Left colon (tissue), 2 donors: ENCODE data around the gene PRG3. TPM values are rescaled to one million over a fixed set of nuclear protein-coding genes. Genes with fewer than 3 reads are reported as not detected.

ENCODE experiments used
- ATAC-seq: fragments of 200-7000 bp; cut with Tn5 transposase; one replicate; pipeline ENCODE4 v1.9.1; 2020; ENCODE audit warnings: mild to moderate bottlenecking, moderate library complexity
- DNase-seq, 2 donors: peaks; one replicate each; pipeline ENCODE4 v3.0.0-alpha.2; 2020
- intact Hi-C, 2 donors: fragments of 100-400 bp; cut with DNase I in 1 of 2; cut with micrococcal nuclease in 1 of 2; formaldehyde crosslinking; loops; one replicate each; pipeline versions ENCODE4 v1.11.2 to v1.14.0; 2022; cut with DNase I, micrococcal nuclease
- long read RNA-seq: library from polyadenylated mRNA; unstranded; transcript quantifications from one replicate; pipeline ENCODE4 v2.0.0, GENCODE V29; 2021
- total RNA-seq, 2 donors: library from RNA; stranded (reverse); fragmentation: NEBNext Ultra II Directional; extraction: Animal tissue kit (Norgen Biotek cat#: 25700); gene quantifications; one replicate each; pipeline ENCODE4 v1.2.1, GENCODE V29; 2021
- donor health status: DM: no; HTN: no; CAD: no.
- donor health status: DM: yes; HTN: yes; CAD: no.

Gene PRG3, protein sequence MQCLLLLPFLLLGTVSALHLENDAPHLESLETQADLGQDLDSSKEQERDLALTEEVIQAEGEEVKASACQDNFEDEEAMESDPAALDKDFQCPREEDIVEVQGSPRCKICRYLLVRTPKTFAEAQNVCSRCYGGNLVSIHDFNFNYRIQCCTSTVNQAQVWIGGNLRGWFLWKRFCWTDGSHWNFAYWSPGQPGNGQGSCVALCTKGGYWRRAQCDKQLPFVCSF
- not detected for total RNA-seq
- long read RNA-seq, result 0 reads

DNA sequence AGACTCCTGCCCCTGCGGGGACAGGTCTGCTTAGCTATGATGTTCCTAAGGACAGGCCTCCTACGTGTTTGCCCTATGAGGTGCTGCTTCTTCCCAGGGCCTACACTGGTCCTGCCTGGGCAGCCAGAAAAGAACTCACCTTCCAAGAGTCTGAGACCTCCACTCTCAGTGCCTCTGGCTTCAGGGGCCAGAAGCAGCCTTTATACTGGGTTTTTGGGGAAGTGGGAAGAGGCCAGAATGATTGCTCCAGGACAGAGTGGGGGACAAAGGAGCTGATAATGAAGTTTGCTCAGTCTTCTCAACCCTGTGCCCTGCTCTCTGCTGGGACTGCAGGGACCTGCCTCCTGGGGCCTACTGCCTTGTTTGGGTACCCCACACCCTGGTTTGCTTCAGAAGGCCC, at the start of gene PRG3:
Gene PRG3 (minus strand): TSS at position 176 of the 400 bp plus-strand sequence. CDS start 442 bp downstream, outside the sequence.
- intact Hi-C loops, result no loop called here

DNA sequence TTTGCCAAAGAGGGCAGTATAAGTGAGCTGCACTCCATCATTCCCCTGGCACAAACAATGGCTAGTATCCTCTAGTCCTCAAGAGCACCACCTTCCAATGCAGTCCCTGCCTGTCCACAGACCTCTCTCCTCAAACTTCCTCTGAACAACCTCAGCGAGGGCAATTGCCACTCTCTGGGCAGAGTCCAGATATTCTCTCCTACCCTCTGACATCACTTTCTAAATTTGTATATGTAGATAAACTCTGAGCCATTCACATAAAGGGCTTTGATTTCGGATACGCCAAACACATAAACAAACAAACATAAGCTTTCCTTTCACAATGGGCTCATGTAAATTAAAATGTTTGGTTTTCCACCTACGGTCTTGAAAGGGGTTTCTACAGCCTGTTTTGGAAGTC, 49.0 kb upstream of the PRG3 start:
- ATAC-seq (peak; percentile 56), DNase-seq (no peak)
- intact Hi-C loops, result no loop called here

More for the DNA sequence above, at the start of gene PRG3:
- no peak for ATAC-seq
- DNase-seq, result no peak

DNA sequence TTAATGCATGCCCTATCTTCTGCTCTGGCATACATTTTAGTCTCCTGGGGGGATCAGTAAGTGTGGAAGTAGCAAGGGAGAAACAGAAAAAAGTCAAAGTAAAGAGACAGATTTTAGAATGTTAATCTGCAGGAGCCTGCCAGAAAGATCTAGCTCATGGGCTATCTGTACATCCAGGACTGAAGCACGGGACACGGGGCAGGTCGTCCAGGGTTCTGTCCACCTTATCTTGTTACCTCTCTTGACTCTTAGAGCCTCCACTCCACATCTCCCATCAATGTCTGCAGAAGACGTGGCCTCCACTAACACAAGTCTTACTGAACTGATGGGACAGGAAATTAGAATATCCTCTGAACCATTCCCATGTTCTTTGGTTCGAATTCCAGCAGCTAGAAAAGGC, 47.7 kb upstream of the PRG3 start:
- intact Hi-C loops, result no loop called here
- no peak for DNase-seq
- no peak for ATAC-seq

DNA sequence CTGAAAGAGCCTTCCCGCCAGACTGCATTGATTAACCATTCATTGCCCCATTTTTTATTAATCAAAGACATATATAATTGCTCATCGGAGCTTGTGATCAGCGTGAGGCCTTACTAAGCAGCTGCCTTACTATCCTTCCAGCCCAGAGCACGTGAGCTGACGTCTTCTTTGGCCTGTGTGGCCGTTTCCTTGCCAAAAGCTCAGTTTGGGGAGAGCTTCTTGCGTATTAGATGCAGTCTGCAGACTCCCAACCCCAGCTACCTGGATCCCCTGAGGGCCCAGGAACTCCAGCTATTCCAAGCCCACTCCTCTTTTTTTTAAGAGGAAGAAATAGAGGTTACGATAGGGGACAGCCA, 46.8 kb upstream of the PRG3 start:
- peak; percentile 35 to 55 for DNase-seq
- no peak for ATAC-seq
- intact Hi-C loops, result no loop called here

DNA sequence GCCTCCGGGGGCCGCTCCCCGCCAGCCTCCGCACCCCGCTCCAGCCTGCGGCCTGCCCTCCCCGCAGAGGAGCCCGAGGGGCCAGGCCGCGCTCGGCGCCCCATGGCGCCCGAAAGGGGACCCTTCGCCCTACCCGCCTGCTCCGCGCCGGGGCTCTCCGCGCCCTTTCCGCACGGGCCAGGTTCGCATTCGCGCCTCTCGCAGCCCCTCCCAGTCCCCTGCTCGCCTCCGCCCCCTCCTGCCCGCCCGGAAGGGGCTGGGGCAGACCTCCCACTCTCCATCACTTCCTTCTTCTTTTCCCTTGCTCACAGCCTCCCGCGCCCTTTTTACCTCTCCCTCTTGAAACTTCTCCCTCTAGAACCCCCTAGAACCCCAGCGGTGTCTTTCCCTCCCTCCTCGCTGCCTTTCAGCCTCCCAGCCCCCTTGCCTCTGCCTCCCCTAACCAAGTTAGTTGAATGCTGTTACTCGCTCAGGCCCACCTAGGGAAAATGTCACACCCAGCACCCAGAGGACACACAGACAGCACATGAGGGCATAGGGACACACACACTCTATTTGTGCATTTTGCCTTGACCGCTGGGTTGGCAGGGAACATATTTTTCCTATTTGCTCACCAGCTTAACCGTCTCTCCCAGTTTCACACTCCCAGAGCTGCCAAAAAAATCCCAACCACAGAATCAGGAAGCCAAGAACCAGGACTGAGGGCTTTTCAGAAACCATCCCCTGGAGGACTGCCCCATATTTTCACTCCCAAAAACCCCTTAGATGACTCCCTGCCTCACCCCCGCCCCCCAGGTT, 46.2 kb upstream of the PRG3 start, which contains the start of gene SLC43A3:
Gene SLC43A3 (minus strand): TSS at position 193 of the 798 bp plus-strand sequence. CDS start 949 bp downstream, outside the sequence.
- DNase-seq (peak; percentile 62 to 65), ATAC-seq (peak; percentile 57)
- intact Hi-C loops, result no loop called here

DNA sequence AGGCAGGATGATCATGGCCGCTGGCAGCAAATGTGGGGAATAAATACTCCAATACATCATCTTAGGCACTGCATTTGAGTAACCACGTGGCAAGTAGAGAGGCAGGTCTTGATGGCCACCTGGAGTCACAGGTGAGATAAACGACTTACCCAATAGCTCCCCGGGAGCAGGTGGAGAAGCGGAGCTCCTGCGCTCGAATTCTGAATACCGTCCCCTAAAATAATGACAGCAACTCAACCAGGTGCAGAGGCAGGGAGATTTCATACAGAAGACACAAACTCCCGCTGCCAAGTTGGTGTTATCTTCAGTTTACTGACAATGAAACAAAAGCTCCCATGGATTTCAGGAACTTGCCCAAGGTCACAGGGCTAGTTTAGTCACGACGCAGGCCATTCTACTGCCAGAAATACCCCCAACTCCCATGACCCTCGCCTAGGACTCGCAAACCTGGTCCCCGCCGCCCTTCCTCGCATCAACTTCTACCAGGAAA, 45.5 kb upstream of the PRG3 start:
- no peak for ATAC-seq
- intact Hi-C loops, result no loop called here
- no peak for DNase-seq

DNA sequence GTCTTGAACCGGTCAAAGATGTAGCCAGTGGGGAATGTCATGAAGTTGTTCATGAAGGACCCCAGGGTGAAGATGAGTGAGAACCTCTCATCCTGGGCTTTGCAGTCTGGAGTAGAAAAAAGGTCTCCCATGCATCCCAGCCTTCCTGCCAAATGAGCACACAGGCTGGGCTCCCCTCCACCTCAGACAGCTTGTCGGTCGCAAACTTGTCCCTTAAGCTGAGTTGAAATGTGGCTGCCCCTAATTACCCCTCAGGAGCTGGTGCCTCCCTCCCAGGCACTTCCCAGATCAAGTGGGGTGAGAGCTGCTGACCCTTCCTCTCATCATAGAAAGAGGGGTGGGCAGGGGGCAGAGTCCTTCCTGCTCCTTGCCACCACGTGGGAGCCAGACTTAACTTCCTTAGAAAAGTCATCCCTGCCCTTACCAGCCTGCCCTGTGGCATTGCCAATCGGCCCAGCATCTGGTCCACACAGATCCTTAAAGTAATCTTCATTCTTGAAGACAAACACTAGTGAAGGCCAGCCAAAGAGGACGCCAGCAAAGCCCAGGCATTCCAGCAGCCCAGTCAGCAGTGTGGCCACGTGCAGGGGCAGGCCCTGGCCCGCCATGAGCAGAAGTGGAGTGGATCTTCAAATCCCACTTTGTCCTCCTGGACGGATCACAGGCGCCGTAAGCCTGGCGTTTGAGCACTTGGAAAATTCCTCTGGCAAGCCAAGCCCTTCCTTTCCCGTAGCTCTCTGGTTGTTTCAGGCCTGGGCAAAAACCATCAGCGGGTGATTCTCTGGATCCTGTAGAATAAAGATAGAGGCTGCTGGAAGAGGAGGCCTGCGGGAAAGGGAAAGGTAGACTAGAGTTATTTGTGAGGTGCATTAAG, 44.9 kb upstream of the PRG3 start:
- intact Hi-C loops, result no loop called here
- ATAC-seq (no peak), DNase-seq (peak; percentile 39 to 60)

DNA sequence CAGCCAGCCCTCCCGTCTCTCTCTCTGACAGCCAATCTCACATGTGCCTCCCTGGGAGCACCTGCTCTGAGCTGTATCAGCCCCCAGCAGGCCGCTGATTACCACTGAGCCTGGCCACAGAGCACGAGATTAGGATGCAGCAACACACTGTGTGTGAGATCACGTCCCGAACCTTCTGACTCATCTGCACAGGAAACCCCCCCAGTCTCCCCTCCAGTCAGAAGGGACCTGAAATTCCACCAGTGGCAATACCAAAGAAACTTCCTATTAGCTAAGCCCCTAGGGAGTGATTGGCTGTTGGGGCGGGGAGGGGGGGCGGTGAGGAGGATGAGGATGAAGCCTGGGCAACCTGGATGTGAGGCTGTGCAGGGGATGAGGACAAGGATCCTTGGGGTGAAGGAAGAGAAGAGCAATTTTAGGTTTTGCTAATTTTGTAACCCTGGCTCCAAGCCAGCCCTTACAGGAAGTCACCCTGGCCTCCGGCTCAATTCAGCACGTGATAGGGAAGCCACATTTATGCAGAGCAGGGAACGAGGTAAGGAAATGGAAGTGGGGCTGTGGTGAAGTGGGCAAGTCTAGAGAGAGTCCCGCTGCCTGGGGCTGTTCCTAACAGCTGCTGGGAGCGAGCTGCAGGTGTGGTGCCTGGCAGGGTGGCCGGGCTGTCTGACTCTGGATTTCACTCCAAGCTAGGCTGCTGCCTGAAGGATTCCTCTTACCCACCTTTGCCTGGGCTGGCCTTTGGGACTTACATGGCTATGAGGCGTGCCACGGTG, 44.0 kb upstream of the PRG3 start:
- DNase-seq (peak; percentile 38 to 74), ATAC-seq (peak; percentile 56)
- intact Hi-C loops, result no loop called here

DNA sequence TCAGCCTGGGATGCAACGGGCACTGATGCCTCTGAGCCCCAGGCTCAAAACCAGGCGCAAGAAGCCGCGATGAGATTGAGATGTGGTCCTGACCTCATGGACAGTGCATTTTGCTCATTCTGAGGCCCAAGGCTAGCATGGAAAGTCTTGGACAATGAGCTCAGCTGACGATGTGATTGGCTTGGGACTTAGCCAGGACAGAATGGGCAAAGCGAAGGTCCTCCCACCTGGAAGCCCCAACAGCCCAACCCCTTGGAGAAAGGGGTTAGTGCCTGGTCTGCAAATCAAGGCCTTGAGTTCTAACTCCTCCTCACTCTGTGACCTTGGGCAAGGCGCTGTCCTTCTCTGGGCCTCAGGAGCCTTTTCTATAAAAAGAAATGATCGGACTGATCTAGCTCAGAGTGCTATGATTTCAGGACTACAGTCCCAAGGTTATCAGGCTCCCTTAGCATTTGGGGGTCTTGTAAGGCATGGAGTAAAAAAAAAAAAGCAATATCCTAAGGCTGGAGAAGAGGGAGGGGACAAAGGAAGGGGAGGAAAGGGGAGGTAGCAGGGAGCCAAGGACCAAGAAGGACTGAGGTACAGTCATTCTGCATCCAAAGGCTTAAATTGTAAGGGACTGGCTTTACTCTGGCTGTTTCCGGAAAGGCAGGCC, 43.3 kb upstream of the PRG3 start:
- ATAC-seq (no peak), DNase-seq (no peak)
- intact Hi-C loops, result no loop called here

DNA sequence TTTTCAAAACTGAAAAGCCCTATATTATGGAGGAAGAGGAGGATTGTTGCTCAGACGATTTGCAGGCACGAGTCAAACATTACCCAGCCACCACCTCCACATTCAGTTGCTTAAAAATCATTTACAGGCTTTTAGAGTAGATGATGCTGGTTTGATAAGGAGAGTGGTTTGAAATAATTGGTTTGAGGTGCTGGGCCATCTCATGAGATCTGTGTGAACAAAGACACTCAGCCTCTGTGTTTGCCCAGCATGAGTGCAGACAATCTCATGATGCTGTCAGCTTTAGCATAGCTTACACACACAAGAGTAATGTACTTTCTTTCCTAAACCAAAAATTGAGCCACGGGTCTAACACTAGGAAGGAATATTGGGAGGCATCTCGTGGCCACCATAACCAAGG, 41.7 kb upstream of the PRG3 start:
- intact Hi-C loops, result no loop called here
- DNase-seq (no peak), ATAC-seq (no peak)

DNA sequence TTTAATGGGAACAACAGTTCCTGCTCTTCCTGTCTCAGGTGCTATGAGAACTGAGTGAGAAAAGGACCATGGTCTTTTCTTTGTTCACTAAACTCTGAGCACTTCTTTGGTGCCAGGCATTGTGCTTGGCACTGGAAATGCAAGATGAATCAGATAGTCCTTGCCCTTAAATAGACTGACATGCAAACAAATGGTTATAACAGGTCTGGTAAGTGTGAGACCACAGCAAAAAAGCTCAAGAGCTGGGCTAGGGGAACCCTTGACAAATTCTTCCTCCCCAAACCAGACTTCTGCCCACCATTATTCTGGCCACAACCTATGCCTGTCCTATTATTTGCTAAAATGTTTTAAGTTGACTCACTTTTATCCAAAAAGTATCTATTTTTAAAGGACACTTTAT, 40.9 kb upstream of the PRG3 start:
- ATAC-seq, result no peak
- intact Hi-C loops, result no loop called here
- no peak for DNase-seq

DNA sequence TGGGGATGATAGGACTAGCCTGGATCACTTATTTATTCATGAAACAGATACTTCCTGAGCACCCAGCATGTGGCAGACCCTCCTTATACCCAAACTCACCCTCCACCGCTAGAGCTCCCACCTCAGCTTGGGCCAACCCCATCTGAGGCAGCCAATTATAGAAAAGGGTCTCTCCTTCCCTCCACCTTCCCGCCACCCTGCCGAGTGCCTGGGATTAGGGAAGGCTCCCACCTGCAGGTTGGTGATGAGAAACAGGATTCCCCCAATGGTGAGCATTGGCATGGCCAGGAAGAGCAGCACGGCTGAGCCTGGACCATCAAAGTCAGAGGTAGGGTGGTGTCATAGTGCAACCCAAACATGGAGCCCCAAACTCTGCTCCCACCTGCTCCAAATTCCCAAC, 40.1 kb upstream of the PRG3 start:
- DNase-seq (no peak), ATAC-seq (no peak)
- intact Hi-C loops, result no loop called here

DNA sequence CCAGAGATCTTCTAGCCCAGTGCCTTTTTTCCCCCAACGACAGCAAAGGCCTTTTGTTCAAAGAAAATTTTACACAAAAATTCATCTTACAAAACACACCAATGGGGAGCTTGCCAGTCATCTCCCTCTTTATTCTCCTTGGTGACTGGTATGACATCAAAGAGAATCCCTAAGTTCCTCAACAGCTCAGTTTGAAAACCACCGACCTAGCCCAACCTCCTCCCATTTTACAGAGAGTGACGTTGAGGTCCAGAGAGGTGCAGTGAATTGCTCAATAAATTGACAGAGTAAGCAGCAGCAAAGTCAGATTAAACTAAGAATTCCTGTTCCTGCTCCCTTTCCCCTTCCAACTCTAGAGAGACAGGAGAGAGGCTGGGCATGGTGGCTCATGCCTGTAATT, 38.2 kb upstream of the PRG3 start:
- no peak for DNase-seq
- intact Hi-C loops, result no loop called here
- ATAC-seq, result no peak

DNA sequence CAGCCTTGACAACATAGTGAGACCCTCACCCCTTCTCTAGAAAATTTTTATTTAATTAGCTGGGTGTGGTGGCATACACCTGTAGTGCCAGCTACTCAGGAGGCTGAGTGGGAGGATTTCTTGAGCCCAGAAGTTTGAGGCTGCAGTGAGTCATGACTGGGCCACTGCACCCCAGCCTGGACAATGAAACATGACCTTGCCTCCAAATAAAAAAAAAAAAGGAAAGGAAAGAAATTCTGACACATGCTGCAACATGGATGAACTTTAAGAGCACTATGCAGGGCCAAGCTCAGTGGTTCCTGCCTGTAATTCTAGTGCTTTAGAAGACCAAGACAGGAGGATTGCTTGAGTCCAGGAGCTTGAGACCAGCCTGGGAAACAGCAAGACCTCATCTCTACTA, 37.2 kb upstream of the PRG3 start:
- ATAC-seq (no peak), DNase-seq (no peak)
- intact Hi-C loops, result no loop called here

DNA sequence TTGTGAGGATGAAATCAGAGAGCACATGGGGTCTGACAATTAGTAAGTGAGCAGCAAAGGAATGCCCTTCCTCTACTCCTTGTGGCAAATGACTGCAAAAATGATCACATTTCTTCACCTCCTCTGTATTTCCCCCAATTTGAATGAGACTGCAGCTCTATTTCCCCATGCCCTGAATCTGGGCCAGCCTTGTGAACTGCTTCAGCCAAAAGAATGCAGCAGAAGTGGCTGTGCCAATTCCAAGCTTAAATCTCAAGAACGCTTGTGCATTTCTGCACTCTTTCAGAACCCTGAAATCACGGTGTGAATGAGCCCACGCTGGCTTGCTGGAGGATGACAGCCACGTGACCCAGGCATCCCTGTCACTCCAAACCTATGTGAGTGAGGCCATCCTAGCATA, 36.1 kb upstream of the PRG3 start:
- ATAC-seq (no peak), DNase-seq (no peak)
- intact Hi-C loops, result no loop called here

DNA sequence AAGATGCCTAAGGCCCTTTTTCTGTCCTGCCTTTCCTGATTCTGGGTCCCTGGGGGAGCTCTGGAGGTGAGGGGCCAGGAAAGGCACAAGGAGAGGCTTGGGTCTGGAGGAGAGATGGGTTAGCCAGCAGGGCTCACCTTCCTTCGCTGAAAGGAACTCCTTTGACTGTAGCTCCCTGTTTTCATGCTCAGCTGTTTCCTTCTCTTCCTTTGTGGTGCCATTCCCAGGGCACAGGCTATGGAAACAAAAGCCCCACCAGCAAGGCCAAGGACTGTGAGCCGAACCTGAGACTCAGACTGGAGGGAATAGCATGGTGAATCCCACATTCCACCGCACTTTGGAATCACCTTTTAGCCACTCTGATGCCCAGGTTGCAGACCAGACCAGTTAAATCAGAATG, 35.5 kb upstream of the PRG3 start:
- DNase-seq (no peak), ATAC-seq (no peak)
- intact Hi-C loops, result no loop called here

DNA sequence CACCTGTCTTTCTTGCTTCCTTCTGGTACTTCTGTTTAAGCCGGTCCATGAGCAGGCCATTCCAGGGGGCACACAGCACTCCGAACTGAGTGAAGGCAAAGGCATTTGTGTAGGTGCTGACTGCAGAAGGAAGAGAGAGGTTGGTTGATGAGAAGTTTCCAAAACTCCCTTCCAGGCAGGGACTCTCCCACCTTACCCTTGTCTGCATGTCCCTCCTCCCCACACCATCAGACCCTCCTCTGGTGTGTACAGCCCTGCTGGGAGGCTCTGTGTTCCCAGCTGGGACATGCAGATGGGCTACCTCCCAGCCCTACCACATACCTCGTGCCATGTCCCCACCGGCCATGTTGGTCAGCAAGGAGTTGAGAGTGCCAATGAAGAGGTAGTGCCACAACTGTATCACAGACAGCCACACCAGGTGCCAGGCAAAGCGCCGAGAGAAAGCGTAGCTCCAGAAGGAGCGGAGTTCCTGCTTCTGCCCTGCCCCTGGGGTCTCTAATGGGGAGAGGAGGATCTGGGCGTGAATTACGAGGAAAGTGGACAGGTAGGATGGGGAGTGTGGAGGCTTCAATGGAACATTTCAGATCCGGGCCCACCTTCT, 33.8 kb upstream of the PRG3 start:
- intact Hi-C loops, result no loop called here
- ATAC-seq, result no peak
- DNase-seq, result no peak

DNA sequence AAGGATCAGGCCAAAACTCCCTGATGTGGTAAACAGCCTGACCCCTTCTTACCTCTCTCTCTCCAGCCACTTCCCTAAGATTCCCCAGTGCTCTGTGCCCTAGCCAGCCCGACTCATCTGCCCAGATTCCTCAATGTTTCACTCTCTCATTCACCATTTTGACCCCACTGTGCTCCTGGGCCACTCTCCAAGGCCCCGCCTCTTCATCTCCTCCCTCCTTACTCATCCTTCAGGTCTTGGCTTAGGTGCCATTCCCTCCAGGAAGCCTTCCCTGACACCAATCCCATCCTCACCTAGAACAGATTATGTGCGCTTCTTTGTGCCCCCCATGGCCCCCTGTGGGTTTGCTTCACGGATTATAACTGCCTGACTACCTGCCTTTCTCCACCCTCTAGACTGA, 32.7 kb upstream of the PRG3 start:
- DNase-seq (no peak), ATAC-seq (no peak)
- intact Hi-C loops, result no loop called here
